Medulla oblongata (tissue), 1 donor: ENCODE measurements around the gene SFXN2.
"Not testable (repeated sequence)": the region's sequence is repeated elsewhere in the genome, so short reads cannot be mapped to it uniquely, and the experiment has no call there.

ENCODE experiments used
- DNase-seq: peaks from one replicate; pipeline ENCODE4 v3.0.0-alpha.2; 2015; ENCODE audit errors: extremely low spot score

SFXN2 gene

GRCh38 chr10:102714621-102715455 is at the start of gene SFXN2:
Gene SFXN2, plus strand, starts transcription at chr10:102714636. Its CDS starts 12,001 bp downstream, at chr10:102726637.
- DNase-seq, result no peak

- no peak for DNase-seq
These were observed 48.4 kb upstream of the SFXN2 start for GRCh38 chr10:102665904-102666509.

- DNase-seq, result not testable (repeated sequence)
These were observed 47.0 kb upstream of the SFXN2 start for GRCh38 chr10:102667411-102667810.

- no peak for DNase-seq
These were observed 45.9 kb upstream of the SFXN2 start for GRCh38 chr10:102668326-102669107.

GRCh38 chr10:102669206-102670064 is 45.0 kb upstream of the SFXN2 start:
- DNase-seq, result no peak

- DNase-seq, result no peak
These were observed 44.3 kb upstream of the SFXN2 start for GRCh38 chr10:102670065-102670670.

- DNase-seq, result no peak
These were observed 43.5 kb upstream of the SFXN2 start for GRCh38 chr10:102670871-102671434.

- no peak for DNase-seq
These were observed 41.1 kb upstream of the SFXN2 start for GRCh38 chr10:102673236-102673818.

- peak; percentile 78 for DNase-seq
These were observed 40.5 kb upstream of the SFXN2 start for GRCh38 chr10:102673819-102674511.

- DNase-seq, result peak; percentile 53
These were observed 39.9 kb upstream of the SFXN2 start for GRCh38 chr10:102674566-102674965.

GRCh38 chr10:102675011-102675665 is 39.3 kb upstream of the SFXN2 start:
- DNase-seq, result no peak

- DNase-seq, result peak; percentile 80
These were observed 38.5 kb upstream of the SFXN2 start for GRCh38 chr10:102675666-102676533.

GRCh38 chr10:102676534-102677315 is 37.7 kb upstream of the SFXN2 start:
- no peak for DNase-seq

GRCh38 chr10:102677331-102678067 is 36.9 kb upstream of the SFXN2 start:
- DNase-seq, result no peak

GRCh38 chr10:102678068-102678400 is 36.4 kb upstream of the SFXN2 start:
- DNase-seq, result no peak

- peak; percentile 86 for DNase-seq
These were observed 35.6 kb upstream of the SFXN2 start for GRCh38 chr10:102678842-102679289.

- no peak for DNase-seq
These were observed 34.8 kb upstream of the SFXN2 start for GRCh38 chr10:102679596-102679995.
